DND-41 (cell line): ENCODE data around the gene TSC22D4.

Source experiments
- ATAC-seq: fragments of 200-7000 bp; cut with Tn5 transposase; 3 replicates; pipeline ENCODE4 v1.9.1; 2021; ENCODE audit warnings: low read depth; ENCODE audit not compliant: insufficient read depth
- DNase-seq: peaks from one replicate; pipeline ENCODE4 v3.0.0-alpha.2; 2020
- H2AFZ ChIP-seq: 2 replicates; pipeline ENCODE4 v1.6.0; 2012; ENCODE audit warnings: low read depth, low read length
- H3K27ac ChIP-seq: 2 replicates; pipeline ENCODE4 v1.5.1; 2012; ENCODE audit warnings: low read length, inconsistent platforms
- H3K27me3 ChIP-seq: fragments of 200-600 bp; sonication (generic); 2 replicates; pipeline ENCODE4 v1.6.0; 2012; ENCODE audit warnings: low read length, mild to moderate bottlenecking, inconsistent platforms; ENCODE audit not compliant: insufficient read depth, poor library complexity
- H3K36me3 ChIP-seq: 2 replicates; pipeline ENCODE4 v1.5.1; 2012; ENCODE audit warnings: low read length, inconsistent platforms; ENCODE audit not compliant: insufficient read depth
- H3K4me1 ChIP-seq: 2 replicates; pipeline ENCODE4 v1.5.1; 2012; ENCODE audit warnings: mild to moderate bottlenecking, low read length; ENCODE audit not compliant: insufficient read depth
- H3K4me2 ChIP-seq: 2 replicates; pipeline ENCODE4 v1.6.0; 2012; ENCODE audit warnings: mild to moderate bottlenecking, moderate library complexity, low read length, inconsistent platforms; ENCODE audit not compliant: insufficient read depth
- H3K4me3 ChIP-seq, 2 experiments: fragments of 200-600 bp in 1 of 2; shearing (Covaris generic) in 1 of 2; 2 replicates each; pipeline ENCODE4 v1.5.1; 2012 to 2016; ENCODE audit warnings: inconsistent platforms in 2 of 2, low read length in 2 of 2, mild to moderate bottlenecking in 2 of 2, low read depth in 1 of 2, moderate library complexity in 1 of 2
- H3K79me2 ChIP-seq: 2 replicates; pipeline ENCODE4 v1.6.0; 2012; ENCODE audit warnings: low read length, inconsistent platforms; ENCODE audit not compliant: insufficient read depth
- H3K9ac ChIP-seq: 2 replicates; pipeline ENCODE4 v1.6.0; 2012; ENCODE audit warnings: low read depth, mild to moderate bottlenecking, inconsistent platforms, low read length, moderate library complexity
- H3K9me3 ChIP-seq: 2 replicates; pipeline ENCODE4 v1.5.1; 2012; ENCODE audit warnings: low read length, moderate library complexity, mild to moderate bottlenecking, inconsistent platforms; ENCODE audit not compliant: insufficient read depth, severe bottlenecking
- H4K20me1 ChIP-seq: 2 replicates; pipeline ENCODE4 v1.6.0; 2012; ENCODE audit warnings: low read length; ENCODE audit not compliant: insufficient read depth
- EZH2 ChIP-seq: IDR thresholded peaks from 3 replicates; pipeline ENCODE4 v1.6.1; 2012; ENCODE audit warnings: borderline replicate concordance, low read depth, mild to moderate bottlenecking, moderate library complexity, low read length, inconsistent platforms; ENCODE audit not compliant: severe bottlenecking
- TF ChIP-seq, protein P1 (sequence below): IDR thresholded peaks from 2 replicates; pipeline ENCODE4 v1.5.1; 2012; ENCODE audit warnings: borderline replicate concordance, low read length, moderate library complexity, mild to moderate bottlenecking; ENCODE audit not compliant: poor library complexity, severe bottlenecking; ENCODE audit errors: extremely low read depth

Gene TSC22D4

DNA sequence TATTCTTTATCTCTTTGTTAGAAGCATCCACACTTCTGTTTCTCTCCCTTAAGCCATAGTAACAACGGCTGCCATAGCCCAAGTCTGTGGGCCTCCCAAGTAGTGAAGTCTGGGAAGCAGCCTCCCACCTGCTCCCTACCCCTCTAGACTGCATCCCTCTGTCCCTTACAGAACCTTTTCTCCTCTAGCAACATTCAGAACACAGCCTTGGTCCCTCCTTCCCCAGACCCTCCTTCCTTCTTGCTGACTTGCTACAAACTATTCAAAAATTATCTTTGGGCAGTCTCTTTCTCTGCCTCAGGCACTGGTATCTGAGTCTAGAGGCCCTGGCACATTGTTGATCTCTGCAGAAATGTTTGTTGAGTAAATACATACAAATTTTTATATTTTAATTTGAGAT is 2.5 kb upstream of the TSC22D4 start:
- H3K36me3 ChIP-seq: peaks cover 12% of the 10 kb centered on the region; the same call in 1 of the 2 replicates
- TF ChIP-seq EZH2: no peak
- TF ChIP-seq, protein P1, sequence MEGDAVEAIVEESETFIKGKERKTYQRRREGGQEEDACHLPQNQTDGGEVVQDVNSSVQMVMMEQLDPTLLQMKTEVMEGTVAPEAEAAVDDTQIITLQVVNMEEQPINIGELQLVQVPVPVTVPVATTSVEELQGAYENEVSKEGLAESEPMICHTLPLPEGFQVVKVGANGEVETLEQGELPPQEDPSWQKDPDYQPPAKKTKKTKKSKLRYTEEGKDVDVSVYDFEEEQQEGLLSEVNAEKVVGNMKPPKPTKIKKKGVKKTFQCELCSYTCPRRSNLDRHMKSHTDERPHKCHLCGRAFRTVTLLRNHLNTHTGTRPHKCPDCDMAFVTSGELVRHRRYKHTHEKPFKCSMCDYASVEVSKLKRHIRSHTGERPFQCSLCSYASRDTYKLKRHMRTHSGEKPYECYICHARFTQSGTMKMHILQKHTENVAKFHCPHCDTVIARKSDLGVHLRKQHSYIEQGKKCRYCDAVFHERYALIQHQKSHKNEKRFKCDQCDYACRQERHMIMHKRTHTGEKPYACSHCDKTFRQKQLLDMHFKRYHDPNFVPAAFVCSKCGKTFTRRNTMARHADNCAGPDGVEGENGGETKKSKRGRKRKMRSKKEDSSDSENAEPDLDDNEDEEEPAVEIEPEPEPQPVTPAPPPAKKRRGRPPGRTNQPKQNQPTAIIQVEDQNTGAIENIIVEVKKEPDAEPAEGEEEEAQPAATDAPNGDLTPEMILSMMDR: no peak
- H3K27me3 ChIP-seq: peaks cover 7% of the 10 kb centered on the region
- no peaks in the 10 kb centered on the region for H3K9me3 ChIP-seq
- H3K4me3 ChIP-seq: no peak overlapping the region
- H3K27ac ChIP-seq: no peak overlapping the region
- DNase-seq: no peak
- peaks cover 18% of the 10 kb centered on the region for H4K20me1 ChIP-seq
- no peak for ATAC-seq
- peaks cover 35% of the 10 kb centered on the region for H3K4me1 ChIP-seq
- no peak overlapping the region for H3K9ac ChIP-seq
- H3K79me2 ChIP-seq: peaks cover 28% of the 10 kb centered on the region
- H3K4me2 ChIP-seq: no peak overlapping the region
- H2AFZ ChIP-seq: no peak overlapping the region

DNA sequence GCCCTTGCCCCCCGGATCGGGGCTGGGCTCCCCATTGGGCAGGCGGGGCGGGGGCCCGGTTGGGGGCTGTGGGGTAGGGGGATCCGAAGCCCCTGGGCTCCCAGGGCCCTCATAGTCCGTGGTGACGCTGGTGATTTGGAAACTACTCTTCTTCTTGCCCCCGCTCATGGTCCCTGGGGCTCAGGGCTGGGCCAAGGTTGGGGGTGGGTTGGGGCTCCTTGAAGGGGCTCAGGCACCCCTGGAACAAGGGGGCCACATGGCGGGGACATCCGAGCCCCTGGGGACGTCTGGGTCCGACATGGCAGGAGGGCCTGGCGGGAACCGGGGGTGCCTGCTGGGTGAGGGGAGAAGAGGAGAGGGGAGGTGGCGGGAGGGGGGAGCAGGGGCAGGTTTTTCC is 1.1 kb downstream of the TSC22D4 start:
- peaks cover 30% of the 10 kb centered on the region for H4K20me1 ChIP-seq
- H2AFZ ChIP-seq: no peak overlapping the region
- H3K4me3 ChIP-seq: peak overlapping the region; percentile 88 to 89; a peak in 3 of 4 replicates
- no peak for TF ChIP-seq EZH2
- TF ChIP-seq, protein P1: no peak
- peak overlapping the region; percentile 90 for H3K27ac ChIP-seq
- no peaks in the 10 kb centered on the region for H3K27me3 ChIP-seq
- DNase-seq (no peak), ATAC-seq (no peak)
- no peaks in the 10 kb centered on the region for H3K9me3 ChIP-seq
- H3K4me1 ChIP-seq: peaks cover 40% of the 10 kb centered on the region
- H3K79me2 ChIP-seq: peaks cover 45% of the 10 kb centered on the region
- H3K9ac ChIP-seq: peak overlapping the region; percentile 93
- H3K36me3 ChIP-seq: peaks cover 44% of the 10 kb centered on the region
- peak overlapping the region; percentile 84 for H3K4me2 ChIP-seq

DNA sequence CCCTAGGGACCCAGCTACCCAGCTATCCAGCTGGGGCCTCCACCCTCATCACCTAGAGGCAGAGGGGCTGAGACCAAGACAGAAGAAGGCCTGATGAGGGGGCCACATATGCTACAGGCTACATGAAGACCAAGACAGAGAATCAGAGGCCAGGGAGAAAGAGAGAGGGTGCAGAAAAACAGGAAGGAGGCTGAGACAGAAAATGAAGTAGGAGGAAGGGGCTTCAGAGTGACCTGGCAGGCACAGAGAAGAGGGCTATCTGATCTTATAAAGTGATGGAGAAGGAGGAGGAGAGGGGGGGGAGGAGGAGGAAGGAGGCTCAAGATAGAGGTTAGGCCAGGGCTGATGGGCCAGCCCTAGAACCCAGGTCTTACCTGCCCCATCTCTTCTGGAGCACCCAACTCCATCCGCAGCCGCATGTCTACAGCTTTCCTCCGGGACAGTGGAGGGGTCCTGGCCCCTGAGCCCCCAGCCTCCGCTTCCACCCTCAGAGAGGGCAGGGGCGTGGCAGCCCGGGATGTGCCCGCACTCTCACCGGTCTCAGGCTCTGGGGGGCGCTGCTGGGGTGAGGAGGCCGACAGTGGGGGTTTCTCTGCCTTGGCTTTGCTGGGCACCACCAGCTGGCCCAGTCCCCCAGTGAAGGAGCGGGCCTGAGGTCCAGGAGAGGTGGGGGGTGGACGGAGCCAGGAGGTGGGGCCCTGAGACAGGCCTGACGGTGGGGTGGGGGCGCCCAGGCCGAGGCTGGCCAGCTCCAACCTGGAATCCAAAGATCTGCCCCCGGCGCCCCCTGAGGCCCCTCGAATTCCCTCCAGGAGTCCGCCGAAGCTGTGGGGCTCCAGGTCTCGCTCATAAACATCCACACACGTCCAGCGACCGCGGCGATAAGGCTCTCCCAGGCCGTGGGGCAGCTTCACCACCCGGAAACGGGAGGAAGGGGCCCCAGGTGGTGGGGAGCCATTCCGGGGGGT is 1.8 kb downstream of the TSC22D4 start:
- H3K27ac ChIP-seq: peak overlapping the region; percentile 90
- peak overlapping the region; percentile 88 to 89; a peak in 3 of 4 replicates for H3K4me3 ChIP-seq
- peaks cover 34% of the 10 kb centered on the region for H3K4me1 ChIP-seq
- peaks cover 28% of the 10 kb centered on the region for H4K20me1 ChIP-seq
- peaks cover 47% of the 10 kb centered on the region for H3K36me3 ChIP-seq
- no peak for DNase-seq
- peak overlapping the region; percentile 84 for H3K4me2 ChIP-seq
- no peak overlapping the region for H2AFZ ChIP-seq
- H3K27me3 ChIP-seq: no peaks in the 10 kb centered on the region
- H3K9ac ChIP-seq: peak overlapping the region; percentile 93
- H3K9me3 ChIP-seq: no peaks in the 10 kb centered on the region
- TF ChIP-seq, protein P1: peak; percentile 26
- TF ChIP-seq EZH2: no peak
- peaks cover 45% of the 10 kb centered on the region for H3K79me2 ChIP-seq
- ATAC-seq: no peak
